HepG2 (cell line): ENCODE results near the gene PSMC3IP. TPM values are rescaled to one million over a fixed set of nuclear protein-coding genes. Genes with fewer than 3 reads are reported as not detected.
A peak's percentile ranks its signal among the peaks of the same experiment; 100 is the strongest.

Experiments
- ARNT2 ChIP-seq: sonication (generic); formaldehyde crosslinking; IDR thresholded peaks from 2 replicates; pipeline ENCODE4 v1.8.0; 2022; ENCODE audit warnings: mild to moderate bottlenecking, low read depth, missing genetic modification reagents, moderate library complexity
- ATRX ChIP-seq: sonication (generic); formaldehyde crosslinking; IDR thresholded peaks from 2 replicates; pipeline ENCODE4 v1.4.0; 2020; ENCODE audit warnings: missing genetic modification reagents, borderline replicate concordance
- DZIP1 ChIP-seq: sonication (generic); formaldehyde crosslinking; IDR thresholded peaks from 2 replicates; pipeline ENCODE4 v1.5.0; 2020; ENCODE audit warnings: mild to moderate bottlenecking, missing genetic modification reagents
- HNF4A ChIP-seq: sonication (generic); formaldehyde crosslinking; IDR thresholded peaks from 2 replicates; pipeline ENCODE4 v1.4.0; 2020; ENCODE audit warnings: missing genetic modification reagents
- KAT7 ChIP-seq: IDR thresholded peaks from 2 replicates; pipeline ENCODE4 v1.6.1; 2018; ENCODE audit warnings: borderline replicate concordance, missing compliant biosample characterization
- SALL1 ChIP-seq: sonication (generic); formaldehyde crosslinking; IDR thresholded peaks from 2 replicates; pipeline ENCODE4 v1.8.0; 2022; ENCODE audit warnings: mild to moderate bottlenecking, missing genetic modification reagents
- TFE3 ChIP-seq: IDR thresholded peaks from 2 replicates; pipeline ENCODE4 v1.6.1; 2016
- THRA ChIP-seq: sonication (generic); formaldehyde crosslinking; IDR thresholded peaks from 2 replicates; pipeline ENCODE4 v1.4.0; 2020; ENCODE audit warnings: missing genetic modification reagents, borderline replicate concordance
- ZBTB42 ChIP-seq: sonication (generic); formaldehyde crosslinking; IDR thresholded peaks from 2 replicates; pipeline ENCODE4 v1.5.0; 2020; ENCODE audit warnings: mild to moderate bottlenecking, missing genetic modification reagents
- ZBTB7A ChIP-seq: sonication (generic); formaldehyde crosslinking; IDR thresholded peaks from 2 replicates; pipeline ENCODE4 v1.8.0; 2022; ENCODE audit warnings: mild to moderate bottlenecking, missing genetic modification reagents
- ZFP82 ChIP-seq: sonication (generic); formaldehyde crosslinking; IDR thresholded peaks from 2 replicates; pipeline ENCODE4 v1.5.1; 2020; ENCODE audit warnings: mild to moderate bottlenecking, missing genetic modification reagents, borderline replicate concordance
- ZNF101 ChIP-seq: sonication (generic); formaldehyde crosslinking; IDR thresholded peaks from 2 replicates; pipeline ENCODE4 v1.4.0; 2020; ENCODE audit warnings: mild to moderate bottlenecking, low read depth, missing genetic modification reagents, borderline replicate concordance
- ZNF34 ChIP-seq: sonication (generic); formaldehyde crosslinking; IDR thresholded peaks from 2 replicates; pipeline ENCODE4 v1.4.0; 2020; ENCODE audit warnings: mild to moderate bottlenecking, missing genetic modification reagents, borderline replicate concordance
- ZNF414 ChIP-seq: sonication (generic); formaldehyde crosslinking; IDR thresholded peaks from 2 replicates; pipeline ENCODE4 v1.5.0; 2020; ENCODE audit warnings: missing genetic modification reagents
- ZNF598 ChIP-seq: sonication (generic); formaldehyde crosslinking; IDR thresholded peaks from 2 replicates; pipeline ENCODE4 v1.5.1; 2020; ENCODE audit warnings: mild to moderate bottlenecking, missing genetic modification reagents, borderline replicate concordance
- ZNF605 ChIP-seq: sonication (generic); formaldehyde crosslinking; IDR thresholded peaks from 2 replicates; pipeline ENCODE4 v1.8.0; 2022; ENCODE audit warnings: mild to moderate bottlenecking, missing genetic modification reagents
- ZNF609 ChIP-seq: sonication (generic); formaldehyde crosslinking; IDR thresholded peaks from 2 replicates; pipeline ENCODE4 v1.4.0; 2020; ENCODE audit warnings: mild to moderate bottlenecking, missing genetic modification reagents, borderline replicate concordance
- ZNF737 ChIP-seq: sonication (generic); formaldehyde crosslinking; IDR thresholded peaks from 2 replicates; pipeline ENCODE4 v1.5.0; 2020; ENCODE audit warnings: missing genetic modification reagents, mild to moderate bottlenecking, borderline replicate concordance
- polyA plus RNA-seq, 8 experiments: library from polyadenylated mRNA; depleted of rRNA in 3 of 8; stranded (reverse) in 7 of 8; unstranded in 1 of 8; fragments of >200 nt; fragmentation: Illumina TruSeq in 4 of 8; extraction: Trizol in 4 of 8; gene quantifications; 2 replicates each; pipeline versions ENCODE4 v1.2.1 to v1.2.3, GENCODE V29; 2011 to 2016; ENCODE audit warnings: low read depth in 4 of 8, missing spikeins in 1 of 8, mixed read lengths in 1 of 8; ENCODE audit not compliant: insufficient read depth in 1 of 8
- total RNA-seq, 5 experiments: library from RNA; depleted of rRNA; stranded (reverse); fragments of >200 nt; fragmentation: Illumina TruSeq; extraction: Trizol; gene quantifications; 2 replicates each; pipeline ENCODE4 v1.2.3, GENCODE V29; 2016; ENCODE audit warnings: low read depth in 1 of 5

Gene PSMC3IP
- total and polyA plus RNA-seq, 2 of the 13 experiments (the other 11 are each of a cell fraction or from before 2014, with no cell fraction given), result 6.5 to 22.4 TPM

- 0 out of 2 replicates have a peak, but pooled peaks have one; percentile 1 for TF ChIP-seq ZNF737 (CRISPR knock-in tag)
- peak; percentile 50; the same call in 1 of the 2 replicates for TF ChIP-seq ZFP82 (CRISPR knock-in tag)
- no peak for TF ChIP-seq ZBTB7A (CRISPR knock-in tag)
- no peak for TF ChIP-seq DZIP1 (CRISPR knock-in tag)
- no peak for TF ChIP-seq ZBTB42
- peak; percentile 82 for TF ChIP-seq SALL1 (CRISPR knock-in tag)
- TF ChIP-seq TFE3 (CRISPR knock-in tag), result peak; percentile 80
- TF ChIP-seq ZNF414 (CRISPR knock-in tag), result no peak; the same call in 1 of the 2 replicates
- TF ChIP-seq ZNF34 (CRISPR knock-in tag), result peak; percentile 31; the same call in 1 of the 2 replicates
- no peak for TF ChIP-seq ZNF101 (CRISPR knock-in tag)
- TF ChIP-seq ZNF598 (CRISPR knock-in tag), result no peak
- no peak; the same call in 1 of the 2 replicates for TF ChIP-seq ATRX (CRISPR knock-in tag)
- peak; percentile 99; the same call in 1 of the 2 replicates for TF ChIP-seq ARNT2 (CRISPR knock-in tag)
- TF ChIP-seq ZNF609, result peak; percentile 52; the same call in 1 of the 2 replicates
- peak; percentile 73; the same call in 1 of the 2 replicates for TF ChIP-seq THRA (CRISPR knock-in tag)
- TF ChIP-seq KAT7 (CRISPR knock-in tag), result peak; percentile 63; the same call in 1 of the 2 replicates
- TF ChIP-seq ZNF605 (CRISPR knock-in tag), result peak; percentile 99
- TF ChIP-seq HNF4A (CRISPR knock-in tag), result peak; percentile 58; the same call in 1 of the 2 replicates
Observed at GRCh38 chr17:42561897-42562387, 15.6 kb downstream of the PSMC3IP start, which contains the start of gene COASY (continued).
